NCI-H2196 (cell line): Measurements from ENCODE around the gene CAMK1D.
"Not testable (repeated sequence)": the region's sequence is repeated elsewhere in the genome, so short reads cannot be mapped to it uniquely, and the experiment has no call there.

Source experiments
- DNase-seq: peaks from one replicate; lab custom pipeline; 2025; ENCODE audit not compliant: unreplicated experiment; lab: John Stamatoyannopoulos, UW

The CAMK1D gene

DNA sequence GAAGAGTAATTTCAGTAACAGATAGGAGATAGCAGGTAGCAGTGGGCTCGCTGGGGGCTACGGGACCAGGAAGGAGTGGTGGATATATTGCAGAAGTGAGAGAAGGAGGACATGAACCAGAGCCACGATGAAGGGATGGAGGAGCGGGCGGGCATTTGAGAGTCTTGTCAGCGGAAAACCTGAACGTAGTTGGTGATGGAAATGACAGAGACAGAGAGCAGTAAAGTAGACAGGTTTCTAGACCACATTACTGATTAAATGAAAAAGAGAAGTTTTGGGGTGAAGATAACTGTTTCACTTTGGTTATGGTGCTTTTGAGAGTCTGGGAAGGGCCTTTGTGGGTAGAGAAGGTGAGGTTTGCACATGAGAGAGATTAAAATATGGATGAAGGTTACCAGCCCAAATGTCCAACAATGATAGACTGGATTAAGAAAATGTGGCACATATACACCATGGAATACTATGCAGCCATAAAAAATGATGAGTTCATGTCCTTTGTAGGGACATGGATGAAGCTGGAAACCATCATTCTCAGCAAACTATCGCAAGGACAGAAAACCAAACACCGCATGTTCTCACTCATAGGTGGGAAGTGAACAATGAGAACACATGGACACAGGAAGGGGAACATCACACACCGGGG lies 196.9 kb downstream of the CAMK1D start:
- not testable (repeated sequence) for DNase-seq

DNA sequence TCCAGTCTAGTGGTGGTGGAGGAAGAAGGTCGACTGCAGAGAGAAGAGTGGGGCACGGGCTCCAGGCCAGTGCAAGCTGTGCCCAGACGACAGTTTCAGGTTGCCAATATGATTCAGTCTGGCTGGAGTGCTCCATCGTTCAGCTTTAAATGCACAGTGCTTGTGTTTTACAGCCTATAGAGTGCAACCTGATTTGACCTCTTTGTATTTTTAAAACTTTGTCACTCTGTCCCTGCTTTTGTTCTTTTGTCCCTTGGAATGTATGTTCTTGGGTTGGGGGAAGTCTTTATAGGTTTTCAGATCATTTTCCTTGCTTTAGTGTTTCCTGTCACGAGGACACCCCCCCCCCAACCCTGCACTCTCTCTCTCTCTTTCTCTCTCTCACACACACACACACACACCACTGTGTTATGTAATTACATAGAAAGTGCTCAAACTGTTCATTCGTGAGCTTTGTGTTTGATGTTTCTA lies 198.0 kb downstream of the CAMK1D start:
- peak; percentile 21 for DNase-seq

- no peak for DNase-seq
Observed at GRCh38 chr10:12549297-12549696, 199.9 kb downstream of the CAMK1D start.

DNA sequence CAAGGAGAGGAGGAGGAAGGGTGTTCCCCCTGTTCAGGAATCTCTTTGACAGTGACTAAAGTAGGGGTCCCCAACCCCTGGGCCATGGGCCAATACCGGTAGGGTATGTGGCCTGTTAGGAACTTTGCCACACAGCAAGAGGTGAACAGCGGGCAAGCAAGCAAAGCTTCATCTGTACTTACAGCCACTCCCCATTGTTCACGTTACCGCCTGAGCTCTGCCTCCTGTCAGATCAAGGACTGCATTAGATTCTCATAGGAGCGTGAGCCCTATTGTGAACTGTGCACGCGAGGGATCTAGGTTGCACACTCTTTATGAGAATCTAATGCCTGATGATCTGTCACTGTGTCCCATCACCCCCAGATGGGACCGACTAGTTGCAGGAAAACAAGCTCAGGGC lies 201.6 kb downstream of the CAMK1D start:
- no peak for DNase-seq

DNA sequence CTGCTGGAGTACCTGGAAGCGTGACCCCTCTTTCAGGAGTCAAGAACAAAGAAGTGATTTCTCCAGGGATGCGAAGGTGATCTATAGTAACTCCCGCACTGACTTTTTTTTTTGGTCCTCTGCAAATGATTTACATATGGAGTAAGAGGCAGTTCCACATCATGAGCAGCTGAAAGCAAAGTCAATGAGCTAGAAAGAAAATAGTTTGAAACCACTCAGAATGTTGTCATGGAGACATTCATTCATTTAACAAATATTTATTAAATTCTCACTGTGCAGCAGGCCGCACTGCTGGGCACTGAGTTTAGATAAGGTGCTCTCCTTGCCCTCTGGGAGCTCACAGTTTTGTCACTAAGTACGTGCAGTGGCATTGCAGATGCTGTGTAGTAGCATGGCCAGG lies 206.7 kb downstream of the CAMK1D start:
- DNase-seq = no peak

DNA sequence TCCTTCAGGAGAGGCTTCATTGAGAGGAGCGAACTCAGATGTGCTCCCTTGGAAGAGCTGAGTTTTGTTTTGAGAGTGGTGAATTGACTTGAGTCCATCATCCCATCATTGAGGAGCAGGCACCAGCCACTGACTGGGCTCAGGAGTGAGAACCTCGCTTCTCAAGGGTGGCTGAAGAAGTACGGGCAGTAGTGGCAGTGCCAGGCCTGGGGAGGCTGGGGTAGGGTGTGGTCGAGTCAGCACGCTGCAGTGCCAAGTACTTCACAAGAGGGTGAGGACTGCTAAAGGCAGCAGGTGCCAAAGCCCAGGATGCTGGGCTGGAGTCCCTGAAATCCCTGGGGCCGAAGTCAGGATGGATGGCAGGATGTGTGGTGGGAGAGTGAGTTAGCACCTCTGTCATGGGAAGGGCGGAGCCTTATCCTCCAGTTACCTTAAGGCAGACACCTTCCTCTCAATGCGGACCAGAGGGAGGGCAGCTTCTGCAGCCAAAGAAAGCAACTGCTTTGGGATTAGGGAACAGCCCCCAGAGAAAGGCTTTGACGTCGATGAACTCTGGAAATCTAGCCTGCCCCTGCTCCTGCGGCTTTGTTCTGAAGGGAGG lies 210.3 kb downstream of the CAMK1D start:
- no peak for DNase-seq

DNA sequence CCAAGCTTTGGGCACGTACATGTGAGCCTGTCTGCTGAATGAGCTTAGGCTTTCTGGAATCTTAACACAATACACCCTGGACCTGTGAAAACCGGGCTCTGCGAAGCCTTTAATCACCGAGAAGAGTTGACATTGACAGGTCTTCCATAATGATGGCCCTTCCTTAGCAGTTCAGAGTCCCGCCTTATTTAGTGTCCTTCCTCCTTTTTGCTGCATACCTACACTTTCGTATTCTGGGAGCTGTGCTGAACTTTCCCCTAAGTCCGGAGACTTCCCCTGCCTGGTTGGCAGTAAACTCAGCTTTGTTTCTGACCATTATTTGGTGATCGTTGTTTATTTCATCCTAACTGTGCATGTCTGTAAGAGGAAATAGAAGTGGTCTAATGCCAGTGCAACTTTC lies 212.0 kb downstream of the CAMK1D start:
- DNase-seq = no peak

DNA sequence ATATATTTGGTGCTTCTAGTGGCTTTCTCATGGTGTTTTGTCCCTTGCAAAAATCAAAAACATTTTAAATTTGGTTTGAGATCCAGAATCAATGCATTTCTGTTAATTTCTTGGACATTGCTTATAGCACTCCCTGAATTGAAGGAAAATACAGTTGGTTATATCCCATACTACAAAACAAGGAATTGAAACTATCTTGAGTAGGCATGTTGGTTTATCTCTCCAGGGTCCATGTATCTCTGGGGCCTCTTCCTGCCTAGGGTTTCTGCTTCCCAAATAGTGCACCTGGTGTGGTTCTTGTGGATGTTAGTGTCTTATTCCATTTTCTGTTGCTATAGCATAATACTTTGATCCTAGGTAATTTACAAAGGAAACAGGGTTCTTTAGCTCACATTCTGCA lies 212.4 kb downstream of the CAMK1D start:
- no peak for DNase-seq

GRCh38 chr10:12563489-12563888 lies 214.1 kb downstream of the CAMK1D start:
- DNase-seq = no peak

- DNase-seq = no peak
Observed at GRCh38 chr10:12564173-12564572, 214.8 kb downstream of the CAMK1D start.

- DNase-seq = no peak
Observed at GRCh38 chr10:12566161-12567115, 217.1 kb downstream of the CAMK1D start.

DNA sequence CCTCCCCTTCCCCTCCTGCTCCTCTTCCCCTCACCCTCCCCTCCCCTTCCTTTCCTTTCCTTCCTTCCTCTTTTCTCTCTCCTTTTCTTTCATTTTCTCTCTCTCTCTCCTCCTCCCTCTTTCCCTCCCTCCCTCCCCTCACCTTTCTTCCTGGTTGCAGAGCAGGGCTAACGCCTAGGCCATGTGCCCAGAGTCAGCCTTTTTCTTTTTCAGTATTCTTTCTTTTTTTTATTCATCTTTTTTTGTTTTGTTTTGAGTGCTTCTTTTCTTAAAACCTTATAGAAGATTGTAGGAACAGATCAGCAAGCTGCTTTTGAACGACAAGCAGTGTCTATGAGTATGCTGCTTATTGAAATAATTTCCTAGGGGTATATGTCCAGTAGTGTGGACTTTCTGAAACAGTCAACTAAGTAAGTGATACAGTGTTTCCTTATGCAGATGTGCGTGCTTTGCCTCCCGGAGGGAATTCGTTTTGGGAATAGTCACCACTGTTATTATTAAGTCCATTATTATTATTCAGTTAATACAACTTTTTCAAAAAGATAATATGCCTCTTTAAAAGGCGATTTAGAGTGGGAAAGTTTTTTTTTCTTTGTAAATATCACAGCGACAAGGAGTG lies 219.2 kb downstream of the CAMK1D start:
- no peak for DNase-seq

DNA sequence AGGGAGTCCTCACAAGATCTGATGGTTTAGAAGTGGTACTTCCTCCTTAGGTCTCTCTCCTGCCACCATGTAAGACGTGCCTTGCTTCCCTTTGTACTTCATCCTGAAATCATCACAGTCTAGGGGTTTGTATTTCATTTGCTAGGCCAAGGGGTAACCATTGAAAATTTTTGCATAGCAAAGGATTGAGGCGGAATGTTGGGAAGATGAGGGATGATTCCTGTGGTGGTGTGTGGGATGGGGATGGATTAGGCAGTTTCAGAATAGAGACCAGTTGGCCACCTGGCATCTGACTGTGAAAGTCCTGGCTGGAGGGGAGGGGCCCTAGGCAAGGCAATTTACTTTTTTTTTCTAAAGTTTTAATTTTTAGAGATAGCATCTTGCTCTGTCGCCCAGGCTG lies 222.9 kb downstream of the CAMK1D start:
- DNase-seq = no peak

GRCh38 chr10:12577610-12578009 lies 228.3 kb downstream of the CAMK1D start:
- no peak for DNase-seq

DNA sequence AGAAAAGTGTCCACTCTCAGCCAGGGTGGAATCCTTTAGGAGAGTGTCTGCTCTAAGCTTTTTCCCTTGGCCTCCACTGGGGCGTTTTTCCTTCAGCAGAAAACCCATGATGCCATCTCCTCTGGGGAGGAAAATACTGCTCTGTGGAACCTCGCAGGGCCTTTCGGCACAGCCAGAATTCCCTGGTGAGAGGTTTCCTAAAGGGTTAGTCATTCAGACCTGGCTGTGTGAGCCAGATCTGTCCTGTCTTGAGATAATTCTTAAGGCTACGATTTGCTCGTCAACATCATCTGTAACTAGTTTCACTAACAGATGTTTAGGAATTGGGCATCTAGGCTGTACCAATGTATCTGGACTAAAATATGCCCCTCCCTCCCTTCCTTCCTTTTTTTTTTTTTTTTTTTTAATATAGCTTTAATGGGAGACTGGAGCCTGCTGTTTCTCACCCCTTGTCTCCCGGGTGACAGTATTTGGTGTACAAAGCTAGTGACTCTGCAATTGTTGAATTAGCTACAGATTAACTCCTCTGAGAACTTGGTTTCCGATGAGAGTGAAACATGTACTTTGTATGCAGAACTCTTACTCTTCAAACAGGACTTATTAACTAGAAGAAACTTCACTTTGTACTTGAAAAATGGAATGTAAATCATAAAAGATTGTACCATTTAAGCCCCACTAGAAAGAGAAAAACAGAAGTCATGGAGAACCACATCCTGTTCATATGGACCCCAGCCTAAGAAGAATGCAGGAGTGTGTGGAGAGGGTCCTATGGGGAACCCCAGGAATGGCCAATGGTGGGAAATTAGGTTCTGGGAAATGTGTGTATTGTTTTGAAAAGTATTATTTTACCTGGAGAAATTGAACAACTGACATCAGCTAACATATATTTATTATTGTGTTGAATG lies 230.9 kb downstream of the CAMK1D start:
- no peak for DNase-seq

- DNase-seq = no peak
Observed at GRCh38 chr10:12583891-12584595, 234.7 kb downstream of the CAMK1D start.

DNA sequence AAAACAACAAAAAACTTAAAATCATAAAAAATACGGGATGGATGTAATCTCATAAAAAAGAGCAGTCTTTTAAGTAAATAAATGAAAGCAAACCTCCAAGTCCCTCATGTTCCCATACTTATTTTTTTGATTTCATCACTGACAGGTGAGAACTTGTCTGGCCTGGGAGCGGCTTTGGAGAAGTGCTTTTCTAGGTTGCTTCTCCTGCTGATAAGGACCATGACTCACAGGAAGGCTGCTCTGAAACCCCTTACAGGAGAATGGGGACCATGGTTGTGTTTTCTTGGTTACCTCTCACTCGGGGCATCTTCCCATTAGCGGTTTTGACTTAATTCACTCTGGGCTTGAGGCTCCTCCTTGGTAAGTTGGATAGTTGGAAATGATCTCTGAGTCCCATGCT lies 237.4 kb downstream of the CAMK1D start:
- DNase-seq = no peak

GRCh38 chr10:12587451-12587888 lies 238.1 kb downstream of the CAMK1D start:
- DNase-seq = no peak

DNA sequence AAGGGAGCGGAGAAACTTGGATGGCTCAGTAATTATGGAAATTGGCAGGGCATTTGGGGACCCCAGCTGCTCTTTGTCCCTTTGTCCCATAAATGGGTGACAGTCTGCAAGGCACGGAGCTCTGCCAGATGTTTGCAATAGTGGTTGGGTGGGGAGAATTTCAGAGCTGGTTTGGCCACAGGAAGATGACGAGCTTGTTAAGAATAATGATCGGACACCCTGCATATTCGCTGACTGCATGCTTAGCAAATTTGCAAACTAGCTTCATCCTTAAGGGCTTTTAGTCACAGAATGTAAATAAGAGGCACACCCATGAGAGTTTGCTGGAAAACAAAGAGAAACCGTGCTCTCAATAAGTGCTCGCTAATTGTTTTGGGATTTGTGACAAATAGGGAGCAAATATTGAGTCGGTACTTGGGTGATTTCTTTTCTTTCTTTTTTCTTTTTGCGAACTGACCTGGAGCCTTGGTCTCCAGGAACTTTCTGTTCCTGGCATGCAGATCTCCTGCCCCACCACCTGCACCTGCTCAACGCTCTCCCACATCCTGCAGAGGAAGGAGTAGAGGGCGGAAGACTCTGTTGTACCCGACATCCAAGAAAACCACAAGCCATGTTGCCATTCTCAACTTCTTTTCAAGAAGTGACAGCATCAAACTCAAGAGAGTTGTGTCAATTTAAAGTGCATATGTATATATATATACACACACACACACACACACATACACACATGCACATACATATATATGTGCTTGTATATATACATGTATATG lies 238.9 kb downstream of the CAMK1D start:
- no peak for DNase-seq
